Medulla oblongata (tissue), 1 donor: ENCODE data around the gene TIGD2.
"Not testable (repeated sequence)": the region's sequence is repeated elsewhere in the genome, so short reads cannot be mapped to it uniquely, and the experiment has no call there.

Experiments used
- DNase-seq: peaks from one replicate; pipeline ENCODE4 v3.0.0-alpha.2; 2015; ENCODE audit errors: extremely low spot score

Gene TIGD2

DNA sequence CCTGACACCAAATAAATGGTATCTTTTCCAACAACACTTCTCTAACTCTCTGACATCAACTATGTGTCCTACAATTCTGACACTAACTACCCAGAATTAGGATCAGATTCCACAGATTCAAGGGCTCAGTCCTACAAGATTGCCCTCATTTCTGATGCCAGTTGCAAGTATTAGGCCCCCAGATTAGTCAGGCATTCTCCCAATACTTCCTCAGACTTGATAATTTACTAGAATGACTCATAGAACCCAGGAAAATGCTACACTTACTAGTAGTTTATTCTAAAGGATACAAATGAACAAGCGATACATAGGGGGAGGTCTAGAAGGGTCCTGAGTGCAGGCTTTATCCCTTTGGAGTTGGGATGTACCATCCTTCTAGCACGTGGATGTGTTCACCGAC lies 8.5 kb downstream of the TIGD2 start:
- no peak for DNase-seq

DNA sequence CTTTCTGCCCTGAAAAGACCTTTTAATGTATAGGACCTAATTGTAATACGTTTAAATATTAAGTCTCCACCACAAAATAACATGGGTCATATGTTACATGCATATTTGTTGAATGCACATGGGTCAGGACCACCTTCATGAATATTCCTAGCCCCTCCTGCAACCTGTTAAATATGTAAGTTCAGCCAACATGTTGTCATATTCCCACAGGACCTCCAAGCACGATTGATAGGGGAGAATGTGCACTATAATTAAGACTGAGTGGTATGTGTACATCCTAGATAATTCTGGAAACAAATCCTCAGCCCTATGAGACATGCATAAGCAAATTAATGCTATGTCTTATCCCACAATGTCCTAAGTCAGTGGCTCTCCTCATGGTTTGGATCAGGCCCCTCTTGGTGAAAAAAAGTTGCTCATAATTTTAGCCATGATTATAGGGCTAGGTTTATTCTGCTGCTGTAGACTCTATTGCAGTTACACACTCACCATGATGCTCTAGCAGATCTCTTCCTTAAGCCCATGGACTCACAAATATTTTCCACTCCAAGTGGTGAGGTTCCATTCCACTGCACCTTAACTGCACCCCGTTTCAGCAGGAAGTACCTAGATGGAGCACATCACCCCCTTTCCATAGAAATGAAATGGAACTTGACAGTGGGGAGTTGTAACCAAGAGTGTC lies 10.2 kb downstream of the TIGD2 start:
- DNase-seq: no peak

DNA sequence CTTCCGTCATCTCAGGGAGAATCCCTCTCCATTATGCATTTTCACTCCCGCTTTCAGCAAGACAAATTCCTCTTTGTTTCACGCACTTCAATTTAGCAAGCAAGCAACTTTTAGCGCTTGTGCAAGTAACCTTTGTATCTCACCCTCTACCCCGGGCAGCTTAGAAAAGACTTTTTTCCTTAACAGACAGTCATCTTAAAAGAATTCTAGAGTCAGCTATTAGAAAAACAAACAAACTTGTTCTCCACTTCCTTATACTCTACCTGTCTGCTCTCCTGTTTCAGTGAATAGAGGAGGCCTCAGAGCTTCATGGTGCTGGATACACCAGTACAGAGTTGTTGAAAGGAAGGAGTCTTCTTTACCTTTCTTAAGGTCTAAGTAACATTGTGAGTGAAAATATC lies 12.1 kb downstream of the TIGD2 start:
- DNase-seq: no peak

DNA sequence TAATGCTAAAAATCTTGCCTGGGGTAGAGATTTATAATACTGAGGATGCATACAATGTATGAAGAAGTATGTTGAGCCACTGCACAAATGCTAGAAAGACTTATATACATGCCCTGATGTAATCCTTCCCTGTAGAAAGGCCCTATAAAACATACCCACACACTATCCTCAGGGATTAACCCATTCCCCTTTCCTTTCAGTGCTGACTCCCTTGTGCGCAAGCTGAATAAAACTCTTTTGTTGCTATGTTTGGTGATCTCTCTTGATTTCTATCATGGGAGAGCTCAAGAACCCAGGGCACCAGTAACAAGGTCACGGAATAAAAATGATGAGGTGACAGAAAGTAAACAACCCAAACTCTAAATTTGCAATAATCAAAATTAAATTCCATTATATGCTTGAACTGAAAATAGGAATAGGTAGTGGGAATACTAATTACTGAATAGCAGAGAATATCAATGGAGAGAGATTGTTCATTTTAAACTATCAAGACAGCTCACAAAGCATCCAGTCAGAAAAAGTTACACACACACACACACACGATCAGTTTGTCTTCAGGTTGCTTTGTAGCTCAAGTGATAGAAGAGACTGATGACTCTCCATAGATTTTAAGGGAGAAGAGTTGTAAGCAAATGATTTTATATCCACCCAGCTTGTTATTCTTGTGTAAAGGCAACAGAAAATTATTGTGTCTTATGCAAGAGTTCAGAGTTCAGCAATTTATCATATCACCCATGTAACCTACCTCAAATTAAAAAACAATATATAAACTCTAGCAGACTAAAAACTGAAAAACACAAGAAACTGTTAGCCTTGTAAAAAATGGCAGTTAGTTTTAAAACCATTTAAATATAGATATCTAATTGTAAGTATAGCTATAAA lies 14.8 kb downstream of the TIGD2 start:
- DNase-seq: no peak

DNA sequence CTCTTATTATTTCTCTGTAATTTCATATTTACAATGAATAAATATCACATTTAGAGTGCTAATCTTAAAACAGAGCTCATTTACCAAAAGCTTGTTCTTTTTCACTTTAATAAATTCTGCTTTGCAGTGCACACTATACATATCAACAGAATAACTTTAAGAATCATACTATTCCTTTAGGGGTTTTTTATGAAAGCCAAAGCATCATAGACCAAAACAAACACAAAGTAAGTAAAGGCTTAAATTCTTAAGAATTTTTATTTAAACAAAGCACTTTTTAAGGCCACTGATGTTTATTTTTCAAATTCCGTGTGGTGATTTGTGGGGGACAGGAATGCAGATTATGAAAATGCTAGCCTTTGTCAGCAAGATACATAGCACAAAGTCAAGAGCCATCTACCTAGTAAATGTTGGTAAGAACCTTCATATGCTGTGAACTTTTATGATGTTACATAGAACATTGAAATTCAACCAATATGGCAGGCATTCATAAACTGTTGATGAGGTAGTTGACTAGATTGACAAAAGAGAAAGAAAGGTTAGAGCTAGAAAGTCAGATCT lies 17.8 kb downstream of the TIGD2 start:
- DNase-seq: no peak

DNA sequence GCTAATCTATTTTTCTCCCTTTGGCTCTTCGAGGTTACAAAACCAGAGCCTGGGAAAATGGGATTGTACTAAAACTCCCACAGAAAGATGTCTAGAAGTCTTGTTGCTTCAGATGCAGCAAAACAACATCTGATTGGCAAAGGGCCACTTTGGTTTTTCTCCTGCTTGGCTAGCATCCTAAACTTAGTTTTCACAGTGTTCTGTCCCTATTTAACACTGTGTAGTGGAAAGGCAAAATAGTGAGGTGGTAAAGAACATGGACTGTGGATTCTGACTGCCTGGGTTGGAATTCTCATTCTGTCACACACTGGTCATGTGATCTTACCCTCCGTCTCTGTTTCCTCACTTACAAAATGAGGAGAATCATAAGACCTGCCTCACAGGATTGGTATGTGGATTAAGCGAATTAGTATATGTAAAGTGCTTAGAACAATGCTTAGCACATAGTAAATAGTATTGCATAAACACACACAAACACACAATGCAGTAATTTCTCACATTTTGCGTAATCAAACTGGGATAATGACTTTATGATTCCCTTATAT lies 23.5 kb downstream of the TIGD2 start:
- DNase-seq: peak; percentile 56

DNA sequence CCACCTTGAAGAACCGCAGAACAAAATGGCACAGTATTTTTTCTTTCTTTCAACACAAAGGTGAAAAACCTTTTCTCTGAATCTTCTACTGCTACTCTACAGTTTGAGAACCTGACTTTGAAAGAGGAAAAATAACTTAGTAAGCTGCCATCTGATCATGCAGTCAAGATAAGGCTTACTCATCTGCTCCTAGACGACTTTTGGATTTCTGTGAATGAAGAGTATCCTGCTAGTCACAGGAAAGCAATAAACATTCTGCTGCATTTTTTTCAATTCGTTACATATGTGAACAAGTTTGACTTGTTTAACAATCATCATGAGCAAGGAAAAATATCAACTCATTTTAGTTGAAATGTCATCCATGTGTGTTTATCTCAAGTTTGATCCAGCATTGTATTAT lies 25.2 kb downstream of the TIGD2 start:
- no peak for DNase-seq

DNA sequence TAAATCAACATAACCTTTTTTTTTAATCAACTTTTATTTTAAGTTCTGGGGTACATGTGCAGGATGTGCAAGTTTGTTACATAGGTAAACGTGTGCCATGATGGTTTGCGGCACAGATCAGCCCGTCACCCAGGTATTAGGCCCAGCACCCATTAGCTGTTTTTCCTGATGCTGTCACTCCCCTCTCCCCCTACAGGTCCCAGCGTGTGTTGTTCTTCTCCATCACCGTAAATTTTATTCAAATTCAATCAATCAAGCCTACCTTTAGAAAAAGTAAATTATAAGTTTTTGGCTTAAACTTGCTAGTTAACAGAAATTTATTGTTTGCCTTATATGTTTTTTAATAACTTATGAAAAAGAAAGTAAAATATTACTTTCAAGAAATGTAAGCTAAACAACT lies 25.9 kb downstream of the TIGD2 start:
- no peak for DNase-seq

DNA sequence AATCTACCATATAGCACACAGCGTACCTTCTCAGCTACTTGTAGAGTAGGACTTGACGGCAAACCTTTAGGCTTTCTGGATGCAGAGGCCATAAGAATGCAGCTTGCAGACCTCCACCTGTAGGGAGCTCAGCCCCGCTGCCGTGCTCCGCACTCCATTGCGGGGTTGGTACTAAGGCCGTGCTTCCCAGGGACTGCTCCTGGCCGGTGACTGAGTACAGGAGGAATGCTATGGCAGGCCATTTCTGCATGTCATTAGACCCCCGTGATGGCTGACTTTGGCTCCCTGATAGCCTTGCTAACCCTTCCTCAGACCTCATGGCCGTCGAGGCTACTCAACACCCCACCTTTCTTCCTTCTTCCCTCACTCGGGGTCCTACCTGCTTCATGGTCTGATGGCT lies 26.4 kb downstream of the TIGD2 start:
- DNase-seq: no peak

DNA sequence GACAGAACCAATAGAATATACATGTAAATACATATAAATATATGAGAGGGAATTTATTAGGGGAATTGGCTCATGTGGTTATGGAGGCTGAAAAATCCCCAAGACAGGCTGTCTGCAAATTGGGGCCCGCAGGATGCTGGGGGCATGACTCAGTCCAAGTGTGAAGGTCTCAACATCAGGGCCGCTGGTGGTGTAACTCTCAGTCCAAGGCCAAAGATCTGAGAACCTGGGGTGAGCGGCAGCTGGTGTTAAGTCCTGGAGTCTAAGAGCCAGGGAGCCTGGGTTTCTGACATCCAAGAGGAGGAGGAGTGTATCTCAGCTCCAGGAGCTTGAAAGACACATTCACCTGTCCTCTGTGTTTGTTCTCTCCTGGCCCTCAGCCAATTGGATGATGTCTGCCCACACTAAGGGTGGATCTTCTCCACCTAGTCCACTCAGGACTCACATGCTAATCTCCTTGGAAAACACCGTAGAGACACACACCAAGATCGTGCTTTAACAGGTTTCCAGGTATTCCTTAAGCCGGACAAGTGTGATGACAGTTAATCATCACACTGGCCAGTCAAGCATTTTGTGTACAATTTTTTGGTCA lies 28.9 kb downstream of the TIGD2 start:
- no peak for DNase-seq

DNA sequence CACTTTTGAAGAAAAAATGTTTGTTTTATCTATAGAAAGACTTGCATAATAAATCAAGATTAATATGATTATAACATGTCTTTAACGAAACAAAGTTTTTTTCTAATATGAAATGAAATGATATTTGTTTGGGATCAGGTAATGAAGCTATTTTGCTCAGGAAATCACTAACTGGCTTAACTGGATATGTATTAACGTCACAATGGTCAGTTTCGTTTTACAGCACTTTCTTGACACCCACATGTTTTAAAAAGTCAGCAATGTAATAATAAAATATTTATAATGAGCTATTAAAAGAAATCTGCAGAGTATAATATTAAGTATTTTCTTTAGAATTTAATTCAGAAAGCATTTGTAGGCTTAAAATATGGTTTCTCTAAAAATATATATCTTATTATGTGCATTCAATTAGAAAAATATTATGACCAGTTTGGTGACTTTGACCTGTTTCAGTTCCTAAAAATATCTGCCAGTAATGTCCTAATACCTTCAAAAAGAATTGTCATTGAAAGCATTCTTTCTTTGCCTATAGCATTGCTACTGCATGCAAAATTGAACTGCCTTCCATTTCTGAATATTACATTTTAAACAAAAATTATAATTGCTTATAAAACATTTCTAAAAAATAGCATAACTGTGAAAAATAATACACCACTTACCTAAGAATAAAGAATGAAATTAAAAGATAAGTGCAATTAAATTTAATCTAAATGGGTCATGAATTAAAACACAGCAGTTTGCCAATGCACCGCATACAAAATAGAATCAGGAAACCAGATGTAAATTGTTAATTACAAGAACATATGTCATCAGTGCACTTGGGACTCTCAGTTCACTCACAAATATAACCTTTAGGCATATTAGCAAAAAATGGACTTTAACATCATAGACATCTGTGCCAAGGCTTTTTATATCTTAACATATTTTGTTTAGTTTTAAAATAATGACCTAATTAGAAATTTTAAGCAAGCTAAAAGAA lies 31.6 kb downstream of the TIGD2 start:
- DNase-seq: no peak

DNA sequence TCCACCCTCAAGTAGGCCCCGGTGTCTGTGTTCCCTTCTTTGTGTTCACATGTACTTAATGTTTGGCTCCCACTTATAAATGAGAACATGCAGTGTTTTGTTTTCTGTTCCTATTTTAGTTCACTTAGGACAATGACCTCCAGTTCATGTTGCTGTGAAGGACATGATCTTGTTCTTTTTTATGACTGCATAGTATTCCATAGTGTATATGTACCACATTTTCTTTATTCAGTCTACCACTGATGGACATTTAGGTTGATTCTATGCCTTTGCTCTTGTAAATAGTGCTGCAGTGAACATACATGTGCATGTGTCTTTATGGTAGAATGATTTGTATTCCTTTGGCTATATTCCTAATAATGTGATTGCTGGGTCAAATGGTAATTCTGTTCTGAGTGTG lies 33.3 kb downstream of the TIGD2 start:
- not testable (repeated sequence) for DNase-seq

DNA sequence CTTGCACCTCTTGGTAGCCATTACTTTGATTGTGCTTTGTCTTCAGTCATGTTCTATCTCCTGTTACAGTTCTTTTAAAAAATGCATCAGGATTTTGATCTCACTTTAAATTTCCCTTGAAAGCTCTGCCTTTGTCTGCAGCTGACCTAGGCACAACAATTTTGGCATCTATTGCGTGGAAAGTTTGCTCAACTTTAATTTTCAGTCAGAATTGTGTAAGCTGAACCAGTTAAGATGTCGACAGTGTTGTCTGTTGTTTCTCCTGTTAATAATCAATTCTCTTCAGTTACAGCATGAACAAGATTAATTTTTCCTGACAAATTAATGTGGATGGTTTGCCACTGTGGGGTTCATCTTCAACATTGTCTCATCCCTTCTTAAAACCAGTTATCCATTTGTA lies 34.9 kb downstream of the TIGD2 start:
- no peak for DNase-seq

DNA sequence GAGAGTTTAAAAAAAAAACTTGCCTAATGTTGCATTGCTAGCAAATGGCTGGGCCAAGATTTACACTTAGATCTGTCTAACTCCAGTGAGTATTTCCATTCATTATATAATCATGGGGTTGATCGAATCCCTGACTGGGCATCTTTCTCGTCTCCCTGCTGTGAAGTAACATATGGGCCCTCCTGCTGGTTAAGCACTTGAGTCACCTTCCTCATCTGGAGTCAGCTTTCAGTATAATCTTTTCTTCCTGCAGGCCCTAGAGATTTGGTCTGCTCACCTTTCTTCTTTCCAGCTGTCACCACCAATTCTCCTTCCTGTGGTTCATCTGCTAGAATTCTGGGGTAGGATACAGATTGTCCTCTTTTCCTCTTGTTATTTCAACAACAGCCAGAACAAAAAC lies 41.6 kb downstream of the TIGD2 start:
- no peak for DNase-seq

DNA sequence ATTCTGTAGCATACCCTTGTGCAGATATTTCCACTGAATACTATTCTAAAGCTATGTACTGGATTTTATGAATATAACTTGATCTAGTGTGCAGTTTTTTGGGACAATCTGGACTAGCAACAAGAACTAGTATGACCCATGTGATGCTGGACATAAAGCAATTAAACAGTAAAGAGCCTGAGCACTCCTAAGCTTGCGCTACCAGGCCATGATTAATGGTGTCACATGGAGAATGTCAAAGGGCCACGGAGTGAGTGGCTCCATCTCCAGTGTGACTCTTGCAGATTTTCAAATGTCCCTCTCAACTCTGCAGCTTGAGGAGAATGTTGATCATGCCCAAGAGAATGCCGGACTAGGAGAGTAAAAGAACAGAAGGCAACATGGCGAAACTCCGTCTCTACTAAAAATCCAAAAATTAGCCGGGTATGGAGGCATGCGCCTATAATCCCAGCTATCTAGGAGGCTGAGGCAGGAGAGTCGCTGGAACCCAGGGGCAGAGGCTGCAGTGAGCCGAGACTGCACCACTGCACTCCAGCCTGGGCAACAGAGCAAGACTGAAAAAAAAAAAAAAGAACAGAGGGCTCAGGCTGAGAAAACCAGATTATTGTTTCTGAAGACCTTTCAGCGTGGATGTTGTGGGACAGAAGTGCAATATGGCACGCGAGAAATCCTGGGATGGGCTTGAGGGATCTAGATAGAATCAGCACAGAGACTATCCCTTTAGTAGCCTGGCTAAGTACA lies 45.0 kb downstream of the TIGD2 start:
- no peak for DNase-seq

DNA sequence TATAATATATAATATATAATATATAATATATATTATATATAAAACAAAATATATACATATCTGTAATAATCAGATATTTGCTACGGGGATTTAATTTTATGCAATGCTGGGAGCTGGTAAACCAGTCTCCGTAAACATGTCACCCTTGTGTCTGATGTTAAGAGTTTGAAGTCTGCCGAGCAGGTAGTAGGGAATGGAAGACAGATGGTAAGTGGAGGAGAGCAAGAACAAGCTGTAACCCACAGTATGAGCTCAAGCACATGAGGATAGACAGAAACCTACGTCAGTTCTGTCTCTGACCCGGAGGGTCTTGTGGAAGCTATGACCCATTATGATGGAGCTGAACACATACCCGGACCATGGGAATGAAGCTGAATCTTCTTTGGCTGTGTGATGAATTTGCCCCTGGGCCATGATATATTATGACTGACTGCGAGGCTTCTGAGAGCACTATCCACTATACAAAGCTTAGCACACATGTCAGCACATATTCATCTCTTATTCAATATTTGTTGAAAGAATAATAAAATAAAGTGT lies 46.2 kb downstream of the TIGD2 start:
- DNase-seq: no peak

DNA sequence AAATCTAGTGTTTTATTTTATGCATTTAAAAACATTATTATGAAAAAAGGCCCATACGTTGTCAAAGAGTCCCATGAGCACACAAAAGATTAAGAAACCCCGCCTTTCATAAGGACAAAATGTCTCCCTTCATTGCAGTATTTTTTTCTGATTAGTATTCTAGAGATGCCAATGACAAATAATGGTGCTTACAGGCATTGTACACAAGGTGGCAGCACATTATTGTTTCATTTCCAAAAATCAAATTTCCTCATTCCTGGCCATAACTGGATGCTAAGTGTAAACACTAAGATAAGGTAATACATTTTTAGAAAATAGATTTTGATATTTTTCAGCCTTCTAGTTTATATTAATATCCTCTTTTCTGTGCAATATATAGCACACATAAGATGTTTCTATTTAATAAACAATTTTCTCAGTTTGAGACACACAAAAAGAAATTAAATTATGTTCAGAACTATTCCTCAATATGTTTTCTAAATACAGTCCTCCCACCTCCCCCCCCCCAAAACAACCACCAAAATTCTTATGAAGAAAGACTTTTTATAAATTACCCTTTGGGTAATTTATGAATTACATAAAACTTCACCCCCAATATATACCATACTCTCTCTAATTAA lies 47.7 kb downstream of the TIGD2 start:
- DNase-seq: peak; percentile 81

DNA sequence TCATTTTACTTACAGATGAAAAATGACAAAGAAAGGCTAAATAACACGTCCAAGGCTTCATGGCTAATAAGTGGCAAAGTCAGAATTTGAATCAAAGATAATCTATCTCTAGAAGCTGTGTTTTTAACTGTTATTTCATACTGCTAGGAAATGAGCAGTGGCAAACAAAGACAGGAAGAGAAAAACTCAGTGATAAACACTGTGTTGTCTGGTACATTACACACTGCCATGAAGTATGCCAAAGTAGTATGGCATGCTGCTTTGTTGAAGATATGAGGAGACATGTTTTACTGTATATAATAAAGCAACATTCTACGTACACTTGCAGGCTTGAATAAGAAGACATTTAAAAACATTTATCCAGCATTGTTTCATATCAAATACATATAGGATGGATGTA lies 49.5 kb downstream of the TIGD2 start:
- no peak for DNase-seq

DNA sequence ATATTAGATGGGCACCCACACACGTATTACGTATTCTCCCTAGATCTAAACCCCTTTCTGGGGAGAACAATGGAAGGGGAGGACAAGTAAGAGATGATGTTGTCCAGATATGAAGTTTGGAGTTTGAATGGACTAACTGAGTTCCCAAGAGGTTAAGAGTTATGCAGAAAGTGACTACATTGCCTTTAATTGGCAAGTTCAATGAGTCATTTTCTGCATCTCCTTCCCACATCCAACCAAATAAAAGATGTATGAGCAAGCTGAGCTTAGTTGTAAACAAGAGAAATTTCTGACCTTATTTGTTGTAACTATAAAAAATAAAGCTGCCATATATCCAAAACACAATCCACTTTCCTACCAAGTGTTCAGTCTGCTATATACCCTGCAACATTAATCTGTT lies 50.5 kb downstream of the TIGD2 start:
- DNase-seq: no peak

DNA sequence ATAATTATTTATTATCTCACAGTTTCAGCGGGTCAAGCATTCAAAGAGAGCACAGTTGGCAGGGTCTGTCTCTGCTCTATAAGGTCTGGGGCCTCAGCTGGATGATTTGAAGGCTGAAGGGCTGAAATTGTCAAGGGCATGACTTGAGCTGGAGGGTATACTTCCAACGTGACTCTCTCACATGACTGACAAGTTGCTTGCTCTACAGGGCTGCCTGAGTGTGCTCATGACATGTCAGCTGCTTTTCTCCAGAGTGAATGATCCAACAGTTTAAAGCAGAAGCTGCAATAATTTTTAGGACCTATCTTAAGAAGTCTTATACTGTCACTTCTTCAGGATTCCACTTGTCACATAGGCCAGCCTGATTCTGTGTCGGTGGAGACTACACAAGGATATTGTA lies 51.2 kb downstream of the TIGD2 start:
- DNase-seq: no peak
